DOHH2 (cell line): ENCODE data around the gene TMEM191C.
"Not testable (repeated sequence)": the region's sequence is repeated elsewhere in the genome, so short reads cannot be mapped to it uniquely, and the experiment has no call there.

Experiments used
- H3F3A ChIP-seq: fragments of 200-600 bp; sonication (generic), shearing (Covaris generic); 2 replicates; pipeline ENCODE4 v1.6.0; 2016; ENCODE audit warnings: antibody characterized with exemption, mild to moderate bottlenecking; ENCODE audit not compliant: control insufficient read depth, insufficient read depth
- H3K27ac ChIP-seq: fragments of 200-600 bp; sonication (generic); 2 replicates; pipeline ENCODE4 v1.5.1; 2014; ENCODE audit warnings: low read depth, mild to moderate bottlenecking, low read length, moderate library complexity
- H3K27me3 ChIP-seq: fragments of 200-600 bp; sonication (generic); 2 replicates; pipeline ENCODE4 v1.6.1; 2014; ENCODE audit warnings: mild to moderate bottlenecking, low read length, mixed read lengths; ENCODE audit not compliant: control insufficient read depth
- H3K36me3 ChIP-seq: fragments of 200-600 bp; sonication (generic); 2 replicates; pipeline ENCODE4 v1.6.1; 2014; ENCODE audit warnings: mild to moderate bottlenecking, low read length, moderate library complexity, mixed read lengths; ENCODE audit not compliant: control insufficient read depth
- H3K4me1 ChIP-seq: fragments of 200-600 bp; sonication (generic); 2 replicates; pipeline ENCODE4 v1.6.1; 2014; ENCODE audit warnings: mild to moderate bottlenecking, low read length, mixed read lengths; ENCODE audit not compliant: control insufficient read depth
- H3K4me2 ChIP-seq: fragments of 200-600 bp; sonication (generic); 2 replicates; pipeline ENCODE4 v1.6.0; 2014; ENCODE audit warnings: mild to moderate bottlenecking, low read length, moderate library complexity
- H3K4me3 ChIP-seq: fragments of 200-600 bp; sonication (generic); 2 replicates; pipeline ENCODE4 v1.5.1; 2014; ENCODE audit warnings: mild to moderate bottlenecking, low read length, mixed read lengths
- H3K79me2 ChIP-seq: fragments of 200-600 bp; sonication (generic); 2 replicates; pipeline ENCODE4 v1.6.1; 2014; ENCODE audit warnings: mild to moderate bottlenecking, low read length, mixed read lengths; ENCODE audit not compliant: control insufficient read depth
- H3K9me2 ChIP-seq: fragments of 200-600 bp; sonication (generic); replicated peaks from 2 replicates; pipeline ENCODE4 v1.6.1; 2014; ENCODE audit warnings: mild to moderate bottlenecking, low read length, mixed read lengths; ENCODE audit not compliant: control insufficient read depth
- H3K9me3 ChIP-seq: fragments of 200-600 bp; sonication (generic); 2 replicates; pipeline ENCODE4 v1.6.1; 2014; ENCODE audit warnings: antibody characterized with exemption, low read length, mixed read lengths; ENCODE audit not compliant: control insufficient read depth, insufficient read depth
- H4K20me1 ChIP-seq: fragments of 200-600 bp; sonication (generic); 2 replicates; pipeline ENCODE4 v1.6.0; 2014; ENCODE audit warnings: low read depth, mild to moderate bottlenecking, antibody characterized with exemption, low read length, moderate library complexity; ENCODE audit not compliant: control insufficient read depth, insufficient read depth
- CTCF ChIP-seq: fragments of 200-600 bp; sonication (generic); IDR thresholded peaks from one replicate; pipeline ENCODE4 v1.5.1; 2014; ENCODE audit warnings: antibody characterized with exemption, mild to moderate bottlenecking, low read depth, low read length; ENCODE audit not compliant: poor library complexity, severe bottlenecking
- EZH2phosphoT487 ChIP-seq: fragments of 200-600 bp; sonication (generic); IDR thresholded peaks from 2 replicates; pipeline ENCODE4 v1.6.1; 2017; ENCODE audit warnings: borderline replicate concordance, mild to moderate bottlenecking, antibody characterized with exemption, low read length, moderate library complexity, mixed read lengths

The TMEM191C gene

GRCh38 chr22:21450320-21450831 lies 16.8 kb upstream of the TMEM191C start:
- no peak overlapping the region for H3K4me2 ChIP-seq
- H3K27ac ChIP-seq, result no peak overlapping the region
- H3F3A ChIP-seq, result no peaks in the 10 kb centered on the region
- H3K4me3 ChIP-seq, result no peak overlapping the region
- H3K9me3 ChIP-seq, result no peaks in the 10 kb centered on the region
- H3K36me3 ChIP-seq, result peaks cover 9% of the 10 kb centered on the region; the same call in 1 of the 2 replicates
- no peaks in the 10 kb centered on the region for H4K20me1 ChIP-seq
- no peak for TF ChIP-seq CTCF
- H3K9me2 ChIP-seq, result no peaks in the 10 kb centered on the region
- H3K27me3 ChIP-seq, result no peaks in the 10 kb centered on the region
- no peaks in the 10 kb centered on the region for H3K79me2 ChIP-seq
- H3K4me1 ChIP-seq, result no peaks in the 10 kb centered on the region

DNA sequence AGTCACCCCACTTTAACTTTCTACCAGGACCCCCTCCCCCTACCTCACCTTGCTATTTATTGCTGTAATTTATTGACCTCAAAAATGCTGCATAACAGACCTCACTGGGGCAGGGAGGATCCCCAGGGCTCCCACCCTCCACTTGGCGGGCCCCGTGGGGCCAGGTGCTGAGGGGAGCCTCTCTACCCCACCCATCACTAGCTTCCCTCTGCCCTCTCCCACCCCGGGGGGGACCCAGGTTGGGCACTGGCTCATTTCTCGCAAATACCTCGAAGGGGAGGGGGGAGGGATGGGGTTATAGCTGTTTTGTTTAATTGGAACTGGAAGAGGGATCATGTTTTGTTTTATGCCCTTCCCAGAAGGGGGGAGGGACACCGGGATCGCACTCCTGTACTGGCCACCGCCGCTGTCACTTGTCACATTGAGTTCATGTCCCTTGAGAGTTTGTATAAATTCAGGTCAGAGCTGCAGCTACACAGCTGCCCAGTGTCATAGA lies 16.3 kb upstream of the TMEM191C start:
- TF ChIP-seq CTCF, result no peak
- TF ChIP-seq EZH2phosphoT487, result no peak

GRCh38 chr22:21451545-21452520 lies 15.4 kb upstream of the TMEM191C start:
- TF ChIP-seq EZH2phosphoT487 (no peak), CTCF (no peak)
- no peaks in the 10 kb centered on the region for H3K36me3 ChIP-seq
- H3K9me2 ChIP-seq, result no peaks in the 10 kb centered on the region
- no peaks in the 10 kb centered on the region for H3K4me1 ChIP-seq
- H3K4me2 ChIP-seq, result no peak overlapping the region
- H3K27ac ChIP-seq, result no peak overlapping the region
- H3K9me3 ChIP-seq, result no peaks in the 10 kb centered on the region
- no peaks in the 10 kb centered on the region for H4K20me1 ChIP-seq
- no peaks in the 10 kb centered on the region for H3F3A ChIP-seq
- H3K4me3 ChIP-seq, result no peak overlapping the region
- no peaks in the 10 kb centered on the region for H3K27me3 ChIP-seq
- no peaks in the 10 kb centered on the region for H3K79me2 ChIP-seq

More for the DNA sequence above, 16.3 kb upstream of the TMEM191C start:
- Histone ChIP-seq H3K79me2 (no peaks in the 10 kb centered on the region), H4K20me1 (no peaks in the 10 kb centered on the region), H3K9me3 (no peaks in the 10 kb centered on the region), H3K4me2 (no peak overlapping the region), H3K4me1 (no peaks in the 10 kb centered on the region), H3K27me3 (no peaks in the 10 kb centered on the region), H3K36me3 (peaks cover 7% of the 10 kb centered on the region; the same call in 1 of the 2 replicates), H3K27ac (no peak overlapping the region), H3K9me2 (no peaks in the 10 kb centered on the region), H3F3A (no peaks in the 10 kb centered on the region), H3K4me3 (no peak overlapping the region)

- H3K36me3 ChIP-seq, H3K27ac ChIP-seq, H3K9me2 ChIP-seq, H3K4me2 ChIP-seq, H3F3A ChIP-seq, H3K27me3 ChIP-seq, H3K9me3 ChIP-seq, H3K4me3 ChIP-seq, H3K79me2 ChIP-seq, H3K4me1 ChIP-seq, H4K20me1 ChIP-seq: not testable (repeated sequence)
Observed at GRCh38 chr22:21452666-21453065, 14.5 kb upstream of the TMEM191C start.

GRCh38 chr22:21454998-21455333 lies 12.2 kb upstream of the TMEM191C start:
- H4K20me1 ChIP-seq, H3K9me3 ChIP-seq, H3K27ac ChIP-seq: not testable (repeated sequence)

More at GRCh38 chr22:21454998-21455333, 12.2 kb upstream of the TMEM191C start:
- not testable (repeated sequence) for H3K27me3 ChIP-seq, H3K4me2 ChIP-seq, H3K36me3 ChIP-seq, H3K9me2 ChIP-seq, H3K4me1 ChIP-seq, H3K79me2 ChIP-seq, H3K4me3 ChIP-seq, H3F3A ChIP-seq
